ENCODE data around the gene FAT4. TPM values are rescaled to one million over a fixed set of nuclear protein-coding genes. Genes with fewer than 3 reads are reported as not detected.
A peak's percentile ranks its signal among the peaks of the same experiment; 100 is the strongest.

Gene FAT4
- total RNA-seq, 1 donor from 2014 or later, result 51.8 TPM

GRCh38 chr4:125316791-125317524 lies 2.2 kb downstream of the FAT4 start:
- peak; percentile 44 to 56 for DNase-seq (ENCODE audit: low read depth in 2 of 2)

- peak; percentile 59 to 74 for DNase-seq (ENCODE audit: low read depth in 2 of 2)
Measured at GRCh38 chr4:125317525-125317877, 2.7 kb downstream of the FAT4 start.

- no peak for DNase-seq (ENCODE audit: low read depth in 2 of 2)
Measured at GRCh38 chr4:125319311-125319710, 4.6 kb downstream of the FAT4 start.

GRCh38 chr4:125321709-125322365 lies 7.1 kb downstream of the FAT4 start:
- DNase-seq (ENCODE audit: low read depth in 2 of 2), result peak in 1 of 2 donors; percentile 51

- peak; percentile 54 to 61 for DNase-seq (ENCODE audit: low read depth in 2 of 2)
Measured at GRCh38 chr4:125322366-125322730, 7.6 kb downstream of the FAT4 start.

- peak; percentile 77 to 78 for DNase-seq (ENCODE audit: low read depth in 2 of 2)
Measured at GRCh38 chr4:125323654-125324053, 8.9 kb downstream of the FAT4 start.

- DNase-seq (ENCODE audit: low read depth in 2 of 2), result no peak
Measured at GRCh38 chr4:125325733-125326132, 11.0 kb downstream of the FAT4 start.

GRCh38 chr4:125331116-125331515 lies 16.4 kb downstream of the FAT4 start:
- no peak for DNase-seq (ENCODE audit: low read depth in 2 of 2)

- DNase-seq (ENCODE audit: low read depth in 2 of 2), result peak; percentile 71 to 73
Measured at GRCh38 chr4:125334926-125335325, 20.2 kb downstream of the FAT4 start.

- peak; percentile 49 to 91 for DNase-seq (ENCODE audit: low read depth in 2 of 2)
Measured at GRCh38 chr4:125338814-125339213, 24.1 kb downstream of the FAT4 start.

GRCh38 chr4:125344198-125344597 lies 29.4 kb downstream of the FAT4 start:
- no peak for DNase-seq (ENCODE audit: low read depth in 2 of 2)

- no peak for DNase-seq (ENCODE audit: low read depth in 2 of 2)
Measured at GRCh38 chr4:125346616-125347015, 31.9 kb downstream of the FAT4 start.

GRCh38 chr4:125350470-125351135 lies 35.8 kb downstream of the FAT4 start:
- no peak for DNase-seq (ENCODE audit: low read depth in 2 of 2)

GRCh38 chr4:125352521-125352920 lies 37.8 kb downstream of the FAT4 start:
- no peak for DNase-seq (ENCODE audit: low read depth in 2 of 2)

GRCh38 chr4:125353131-125353530 lies 38.4 kb downstream of the FAT4 start:
- no peak for DNase-seq (ENCODE audit: low read depth in 2 of 2)

GRCh38 chr4:125355791-125356190 lies 41.0 kb downstream of the FAT4 start:
- no peak for DNase-seq (ENCODE audit: low read depth in 2 of 2)

- no peak for DNase-seq (ENCODE audit: low read depth in 2 of 2)
Measured at GRCh38 chr4:125357675-125358074, 42.9 kb downstream of the FAT4 start.

- DNase-seq (ENCODE audit: low read depth in 2 of 2), result no peak
Measured at GRCh38 chr4:125358453-125358852, 43.7 kb downstream of the FAT4 start.

- no peak for DNase-seq (ENCODE audit: low read depth in 2 of 2)
Measured at GRCh38 chr4:125359363-125359762, 44.6 kb downstream of the FAT4 start.

GRCh38 chr4:125359960-125360634 lies 45.3 kb downstream of the FAT4 start:
- no peak for DNase-seq (ENCODE audit: low read depth in 2 of 2)

GRCh38 chr4:125360727-125361126 lies 46.0 kb downstream of the FAT4 start:
- DNase-seq (ENCODE audit: low read depth in 2 of 2), result no peak
